KBM-7 (cell line): Measurements from ENCODE around the gene KCNK7.

Experiments used
- DNase-seq: peaks from one replicate; pipeline ENCODE4 v3.0.0-alpha.2; 2015
- in situ Hi-C: fragments of 300-500 bp; cut with MboI; formaldehyde crosslinking; loops from 2 replicates; pipeline ENCODE4 v1.14.3; 2020; ENCODE audit warnings: low sequenced_read_pairs, low pct_unique_long_range_greater_than_20kb, mixed read lengths

KCNK7 gene

GRCh38 chr11:65613091-65613928 is 17.7 kb upstream of the KCNK7 start:
- no peak for DNase-seq
- in situ Hi-C loops, result no loop called here

DNA sequence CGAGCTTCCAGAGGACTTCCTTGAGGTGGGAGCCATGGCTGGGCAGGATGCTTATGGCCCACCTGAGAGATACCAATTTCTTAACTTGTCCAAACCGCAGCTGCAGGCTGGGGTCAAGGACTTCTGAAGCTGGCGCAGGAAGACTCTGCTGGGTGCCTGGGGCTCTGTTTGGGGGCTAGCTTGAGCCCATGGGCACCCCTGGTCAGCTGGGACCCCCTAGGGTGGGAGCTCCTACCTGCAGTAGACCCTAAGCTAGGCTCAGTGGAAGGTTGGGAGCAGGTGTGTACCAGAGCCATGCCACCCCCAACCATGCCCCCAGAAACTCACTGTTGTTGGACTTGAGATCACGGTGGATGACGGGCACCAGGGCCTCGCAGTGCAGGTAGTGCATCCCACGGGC is 17.1 kb upstream of the KCNK7 start:
- in situ Hi-C loops, result no loop called here
- DNase-seq, result no peak

GRCh38 chr11:65611758-65612603 is 16.4 kb upstream of the KCNK7 start:
- no peak for DNase-seq
- in situ Hi-C loops, result no loop called here

- DNase-seq, result peak; percentile 68
Measured at GRCh38 chr11:65611028-65611757, 15.6 kb upstream of the KCNK7 start.

GRCh38 chr11:65610404-65610803 is 14.8 kb upstream of the KCNK7 start:
- DNase-seq, result no peak
- in situ Hi-C loops, result no loop called here

More at GRCh38 chr11:65611028-65611757, 15.6 kb upstream of the KCNK7 start:
- in situ Hi-C loops, result no loop called here

- DNase-seq, result no peak
- in situ Hi-C loops, result no loop called here
Measured at GRCh38 chr11:65609665-65610064, 14.1 kb upstream of the KCNK7 start.

GRCh38 chr11:65609229-65609628 is 13.6 kb upstream of the KCNK7 start:
- no peak for DNase-seq
- in situ Hi-C loops, result no loop called here

DNA sequence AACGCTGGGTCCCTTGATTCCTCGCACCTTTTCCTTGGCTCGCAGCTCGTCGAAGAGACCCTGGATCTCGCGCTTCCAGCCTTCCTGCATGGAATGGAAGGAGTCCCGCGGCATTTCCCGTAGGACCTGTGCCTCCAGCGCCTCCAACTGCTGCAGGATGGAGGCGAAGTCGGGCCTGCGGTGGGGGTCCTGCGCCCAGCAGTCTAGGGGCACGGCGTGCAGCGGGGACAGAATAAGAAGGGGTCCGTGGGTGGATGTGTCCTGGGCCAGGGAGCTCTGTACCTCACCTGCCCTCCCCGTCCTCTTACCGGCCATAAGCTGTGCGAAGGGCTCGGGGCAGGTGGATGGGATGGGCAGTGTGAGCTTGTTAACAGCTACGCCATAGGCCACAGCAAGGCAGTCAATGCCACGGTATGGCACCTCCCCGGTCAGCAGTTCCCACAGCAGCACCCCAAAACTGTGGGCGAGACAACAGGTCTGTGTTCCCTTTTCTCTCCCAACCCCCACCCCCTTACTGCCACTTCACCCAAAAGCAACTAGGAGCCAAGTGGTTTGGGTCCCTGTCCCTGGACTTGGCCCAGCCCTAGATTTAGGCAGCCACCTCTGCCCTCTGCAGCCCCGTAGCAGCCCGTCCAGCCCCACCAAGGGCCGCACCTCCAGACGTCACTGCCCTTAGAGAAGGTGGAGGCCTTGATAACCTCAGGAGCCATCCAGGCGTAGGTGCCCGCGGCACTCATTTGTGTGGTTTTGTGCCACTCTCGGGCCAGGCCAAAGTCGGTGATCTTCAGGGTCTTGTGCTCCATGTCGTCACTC is 12.2 kb upstream of the KCNK7 start:
- DNase-seq, result no peak
- in situ Hi-C loops, result no loop called here

- in situ Hi-C loops, result no loop called here
- no peak for DNase-seq
Measured at GRCh38 chr11:65606876-65607613, 11.4 kb upstream of the KCNK7 start.

DNA sequence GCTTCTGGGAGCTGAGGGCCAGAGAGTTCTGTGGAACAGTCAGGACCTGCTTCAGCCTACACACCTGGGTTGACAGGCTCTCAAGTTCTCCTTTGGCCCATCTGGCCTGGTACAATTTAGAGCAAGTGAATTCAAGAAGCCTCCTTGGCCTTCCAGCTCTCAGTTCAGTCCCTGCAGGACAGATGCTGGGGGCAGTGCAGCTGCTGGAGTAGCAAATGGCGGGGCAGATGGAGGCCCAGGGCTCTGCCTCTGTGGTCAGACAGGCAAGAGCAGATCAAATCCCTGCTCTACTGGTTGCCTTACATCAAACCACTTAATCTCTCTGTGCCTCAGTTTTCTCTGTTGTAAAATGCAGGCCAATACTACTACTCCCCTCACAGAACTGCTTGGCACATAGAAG is 8.7 kb upstream of the KCNK7 start:
- in situ Hi-C loops, result no loop called here

DNA sequence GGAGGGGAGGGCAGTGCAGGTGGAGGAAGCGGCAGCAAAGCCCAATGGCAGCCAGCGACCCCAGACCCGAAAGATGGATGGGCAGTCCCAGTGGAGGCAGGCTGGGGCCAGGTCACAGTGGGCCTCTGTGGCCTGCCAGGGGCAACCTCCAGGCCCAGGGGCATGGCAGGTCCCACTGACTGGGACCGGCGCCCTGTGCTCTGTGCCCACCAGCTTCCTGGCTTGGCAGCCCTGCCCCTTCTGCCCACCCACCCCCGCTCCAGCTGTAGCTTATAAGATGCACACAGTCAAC is 4.3 kb upstream of the KCNK7 start:
- in situ Hi-C loops, result no loop called here
- DNase-seq, result no peak

More for the DNA sequence above, 8.7 kb upstream of the KCNK7 start:
- no peak for DNase-seq

DNA sequence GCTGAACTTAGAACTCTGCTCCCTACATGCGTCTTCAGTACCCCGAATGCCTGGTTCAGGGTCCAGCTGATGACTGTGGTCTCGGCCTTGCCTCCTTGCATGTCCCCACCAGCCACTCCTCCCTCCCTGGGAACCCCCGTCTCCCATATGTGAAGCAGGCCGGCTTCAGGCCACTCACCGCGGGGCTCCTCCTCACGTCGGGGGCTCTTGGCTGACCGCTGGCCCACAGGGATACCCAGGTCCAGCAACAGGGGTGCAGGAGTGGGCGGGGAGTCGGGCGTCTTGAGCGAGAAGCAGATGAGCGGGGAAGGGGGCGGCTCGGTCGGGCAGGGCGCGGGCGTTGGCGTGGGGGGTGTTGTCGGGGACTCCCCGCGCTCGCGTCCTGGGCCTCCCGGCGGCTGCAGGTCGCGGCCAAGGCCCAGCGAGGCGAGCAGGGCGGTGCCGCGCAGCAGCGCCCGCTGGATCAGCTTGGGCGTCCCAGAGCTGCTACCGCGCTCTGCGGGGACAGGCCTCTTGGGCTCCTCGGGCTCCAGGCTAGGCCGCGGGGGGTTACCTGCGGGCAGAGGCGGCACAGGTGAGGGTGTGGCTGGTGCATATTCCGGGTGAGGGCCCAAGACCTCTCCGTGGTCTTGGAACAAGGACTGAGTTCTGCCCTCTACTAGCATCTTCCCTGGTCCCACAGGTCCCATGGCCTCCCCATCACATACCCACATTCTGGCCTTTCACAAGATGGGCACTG is 3.8 kb upstream of the KCNK7 start:
- DNase-seq, result no peak
- in situ Hi-C loops, result no loop called here

GRCh38 chr11:65598258-65598699 is 2.7 kb upstream of the KCNK7 start:
- in situ Hi-C loops, result no loop called here

DNA sequence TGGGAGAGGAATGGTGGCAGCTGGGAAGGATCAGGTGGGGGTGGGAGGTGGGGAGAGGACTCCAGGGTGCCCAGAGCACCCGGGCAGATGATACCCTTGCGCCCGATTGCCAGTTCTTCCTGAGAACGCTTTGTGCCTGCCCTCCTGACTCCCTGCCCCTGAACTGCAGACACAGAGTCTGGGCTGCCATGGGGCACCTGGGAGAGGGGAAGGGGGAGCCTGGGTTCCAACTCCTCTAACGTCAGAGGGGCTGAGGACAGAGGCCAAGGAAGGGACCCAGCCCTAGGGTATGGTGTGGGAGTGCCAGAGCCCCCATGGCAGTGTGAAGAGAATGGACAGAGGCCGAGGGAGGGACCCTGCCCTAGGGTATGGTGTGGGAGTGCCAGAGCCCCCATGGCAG is 920 bp upstream of the KCNK7 start:
- DNase-seq, result no peak
- in situ Hi-C loops, result no loop called here

More at GRCh38 chr11:65598258-65598699, 2.7 kb upstream of the KCNK7 start:
- no peak for DNase-seq

GRCh38 chr11:65595131-65595530 is 469 bp downstream of the KCNK7 start:
- in situ Hi-C loops, result no loop called here
- no peak for DNase-seq

GRCh38 chr11:65593518-65594414 is 1.8 kb downstream of the KCNK7 start:
- peak; percentile 48 for DNase-seq
- in situ Hi-C loops, result no loop called here
